GM21381 (cell line): ENCODE results near the gene TMEM217.
A peak's percentile ranks its signal among the peaks of the same experiment; 100 is the strongest.

ENCODE experiments used
- ATAC-seq: cut with Tn5 transposase; IDR thresholded peaks from one replicate; pipeline ENCODE4 v1.9.1; 2021; ENCODE audit warnings: mild to moderate bottlenecking, moderate library complexity; ENCODE audit not compliant: unreplicated experiment

The TMEM217 gene

DNA sequence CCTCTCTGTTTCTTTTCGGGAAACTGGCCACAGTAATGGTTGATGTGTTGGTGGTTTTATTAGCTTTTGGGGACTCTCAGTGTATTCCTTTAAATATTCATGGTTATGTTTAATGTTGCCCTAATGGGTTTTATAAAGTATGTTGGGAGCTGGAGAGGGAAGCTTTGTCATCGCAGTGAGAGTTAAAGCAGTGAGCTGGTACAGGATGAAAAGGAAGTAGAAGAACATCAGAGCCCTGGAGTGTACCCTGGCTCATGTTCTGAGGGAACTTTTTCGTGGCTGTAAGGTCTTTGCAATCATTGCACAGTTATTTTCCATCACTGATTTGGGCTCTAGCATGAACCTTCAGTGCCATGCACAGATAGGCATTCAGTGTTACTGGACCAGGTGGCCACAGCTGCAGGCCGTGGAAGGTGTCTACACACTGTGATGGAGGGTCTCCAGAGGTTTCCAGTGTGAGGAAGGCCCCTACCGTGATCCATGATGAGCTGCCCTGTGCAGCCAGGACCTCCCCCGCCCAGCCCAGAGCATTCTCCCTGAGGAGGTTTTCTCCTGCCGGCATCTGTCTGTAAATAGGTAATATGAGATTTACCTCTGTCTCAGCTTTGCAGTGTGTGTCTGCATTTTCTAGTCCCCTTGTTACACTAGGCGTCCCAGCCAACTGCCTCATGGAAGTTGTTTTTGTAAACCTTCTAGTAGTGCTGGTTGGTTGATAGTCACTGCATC lies 22.4 kb upstream of the TMEM217 start:
- no peak for ATAC-seq

GRCh38 chr6:37279366-37280134 lies 21.6 kb upstream of the TMEM217 start:
- no peak for ATAC-seq

GRCh38 chr6:37277001-37277409 lies 19.1 kb upstream of the TMEM217 start:
- ATAC-seq, result peak; percentile 71

- ATAC-seq, result no peak
Observed at GRCh38 chr6:37275350-37275749, 17.4 kb upstream of the TMEM217 start.

GRCh38 chr6:37273690-37274089 lies 15.7 kb upstream of the TMEM217 start:
- ATAC-seq, result no peak

DNA sequence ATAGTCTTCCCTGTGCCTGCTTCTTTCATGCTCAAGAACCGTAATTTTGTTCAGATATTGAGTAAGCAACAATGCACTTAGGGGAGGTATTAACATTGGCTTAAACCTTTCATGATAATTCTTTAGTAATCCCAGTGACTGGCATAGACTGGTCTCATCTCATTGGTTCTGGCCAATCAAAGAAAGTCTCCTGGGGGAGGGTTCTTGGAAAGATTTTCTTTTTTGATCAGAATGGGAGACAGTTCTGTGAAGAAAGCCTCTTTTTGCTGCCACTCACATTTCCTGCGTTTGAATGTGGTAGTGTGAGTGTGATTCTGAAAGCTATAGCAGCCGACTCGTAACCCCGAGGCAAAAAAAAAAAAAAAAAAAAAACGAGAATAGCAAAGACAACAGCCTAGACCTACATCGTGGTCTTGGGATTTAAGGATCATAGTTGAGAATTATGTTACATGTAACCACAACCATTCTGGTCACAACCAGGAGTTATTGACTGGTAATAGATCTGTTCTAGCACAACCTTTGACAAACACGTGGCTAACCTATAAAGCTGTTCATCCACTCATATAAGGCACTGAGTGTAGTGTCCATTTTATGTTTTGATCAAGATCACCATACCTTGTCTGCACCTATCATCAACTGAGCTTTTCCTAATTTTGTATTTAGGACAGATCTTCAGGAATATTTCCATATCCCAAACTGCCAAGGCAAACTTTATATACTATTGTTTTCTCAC lies 15.1 kb upstream of the TMEM217 start:
- ATAC-seq, result no peak

GRCh38 chr6:37269105-37269504 lies 11.2 kb upstream of the TMEM217 start:
- no peak for ATAC-seq

DNA sequence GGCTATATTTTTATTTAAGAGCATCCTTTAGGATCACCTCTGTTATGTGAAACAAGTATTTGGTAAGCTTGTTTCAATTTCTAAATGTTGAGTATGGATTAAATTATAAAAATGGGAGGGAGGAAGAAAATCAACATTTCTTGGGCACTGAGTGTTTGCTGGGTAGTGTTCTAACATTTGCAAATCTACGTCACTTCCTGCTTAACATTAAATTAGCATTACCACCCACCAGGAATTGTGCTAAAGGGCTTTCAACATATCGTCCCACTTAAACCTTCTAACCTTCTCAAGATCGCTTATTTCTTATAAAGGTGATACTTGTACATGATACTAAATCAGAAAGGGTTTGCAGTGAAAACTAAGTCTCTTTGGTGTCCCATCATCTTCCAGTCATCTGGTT lies 7.9 kb upstream of the TMEM217 start:
- ATAC-seq, result no peak

- ATAC-seq, result no peak
Observed at GRCh38 chr6:37265001-37265400, 7.1 kb upstream of the TMEM217 start.

GRCh38 chr6:37262446-37263026 lies 4.6 kb upstream of the TMEM217 start:
- ATAC-seq, result no peak

DNA sequence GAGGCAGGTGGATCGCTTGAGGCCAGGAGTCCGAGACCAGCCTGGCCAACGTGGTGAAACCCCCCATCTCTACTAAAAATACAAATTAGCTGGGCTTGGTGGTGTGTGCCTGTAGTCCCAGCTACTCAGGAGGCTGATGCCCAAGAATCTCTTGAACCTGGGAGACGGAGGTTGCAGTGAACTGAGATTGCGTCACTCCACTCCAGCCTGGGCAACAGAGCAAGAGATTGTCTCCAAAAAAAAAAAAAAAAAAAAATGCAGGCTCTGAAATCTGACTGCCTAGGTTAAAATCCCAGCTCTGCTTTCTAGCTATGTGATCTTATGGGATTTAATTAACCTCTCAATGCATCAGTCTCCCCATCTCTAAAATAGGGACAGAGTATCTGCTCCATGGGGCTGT lies 3.3 kb upstream of the TMEM217 start:
- no peak for ATAC-seq

GRCh38 chr6:37260444-37260843 lies 2.5 kb upstream of the TMEM217 start:
- no peak for ATAC-seq

GRCh38 chr6:37260040-37260439 lies 2.1 kb upstream of the TMEM217 start:
- ATAC-seq, result no peak

GRCh38 chr6:37259191-37259590 lies 1.2 kb upstream of the TMEM217 start:
- ATAC-seq, result no peak

DNA sequence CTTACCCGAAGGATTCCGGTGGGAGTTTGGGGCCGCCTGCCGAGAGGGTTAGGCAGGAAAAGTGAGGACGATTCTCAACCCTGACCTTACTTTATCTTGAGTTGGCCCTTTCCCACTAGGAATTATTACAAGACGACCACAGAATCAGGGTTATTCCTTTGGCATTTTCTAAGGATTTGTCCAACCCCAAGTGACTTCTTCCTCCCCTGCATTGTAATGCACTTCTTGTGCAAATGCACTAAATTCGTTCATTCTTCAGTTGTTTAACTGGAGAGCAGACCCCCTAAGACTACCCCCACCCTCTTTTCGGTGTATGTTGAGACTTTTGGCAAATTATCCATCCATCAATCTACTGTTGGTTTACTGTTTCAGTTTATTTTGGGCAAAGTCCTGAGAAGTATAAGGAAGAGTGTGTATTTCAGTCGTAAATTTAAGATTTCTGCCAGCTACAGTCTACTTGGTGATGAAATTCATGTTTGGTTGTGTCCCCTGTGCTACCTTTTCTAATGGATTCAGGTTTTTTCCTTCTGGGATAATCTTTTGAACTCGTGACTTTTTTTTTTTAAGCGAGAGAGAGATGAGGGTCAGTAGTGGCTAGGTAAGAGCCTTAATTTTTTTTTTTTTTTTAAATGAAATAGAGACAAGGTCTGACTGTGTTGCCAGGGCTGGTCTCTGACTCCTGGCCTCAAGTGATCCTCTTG lies 611 bp upstream of the TMEM217 start:
- ATAC-seq, result no peak

- no peak for ATAC-seq
Observed at GRCh38 chr6:37257320-37257633, 667 bp downstream of the TMEM217 start.

DNA sequence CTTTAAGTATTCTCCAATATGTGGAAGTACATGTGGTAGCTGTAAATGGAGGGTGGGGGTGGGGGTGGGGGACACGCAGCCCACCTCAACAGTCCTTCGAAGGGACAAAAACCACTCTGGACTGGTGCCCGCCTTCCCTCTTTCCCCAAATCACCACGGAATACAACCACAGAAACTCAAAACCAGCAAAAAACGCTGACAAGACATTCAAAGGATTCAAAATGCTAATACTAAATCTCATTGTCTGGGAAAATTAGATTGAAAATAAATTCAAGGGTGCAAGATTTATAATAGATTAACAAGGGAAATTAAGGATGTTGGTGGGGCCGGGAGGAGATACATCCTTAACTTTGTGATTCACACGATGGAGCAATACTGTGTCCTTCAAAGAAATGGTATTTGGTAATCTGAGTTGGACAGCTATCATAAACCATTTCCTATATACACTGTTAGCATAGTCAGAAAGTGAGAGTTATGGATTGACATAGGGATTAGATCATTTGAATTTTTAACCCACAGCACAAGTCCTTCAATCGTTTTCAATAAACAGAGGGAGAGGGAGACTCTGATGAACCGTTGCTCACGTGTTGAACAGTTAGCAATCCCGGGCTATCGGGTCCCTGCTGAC lies 1.1 kb downstream of the TMEM217 start:
- no peak for ATAC-seq

DNA sequence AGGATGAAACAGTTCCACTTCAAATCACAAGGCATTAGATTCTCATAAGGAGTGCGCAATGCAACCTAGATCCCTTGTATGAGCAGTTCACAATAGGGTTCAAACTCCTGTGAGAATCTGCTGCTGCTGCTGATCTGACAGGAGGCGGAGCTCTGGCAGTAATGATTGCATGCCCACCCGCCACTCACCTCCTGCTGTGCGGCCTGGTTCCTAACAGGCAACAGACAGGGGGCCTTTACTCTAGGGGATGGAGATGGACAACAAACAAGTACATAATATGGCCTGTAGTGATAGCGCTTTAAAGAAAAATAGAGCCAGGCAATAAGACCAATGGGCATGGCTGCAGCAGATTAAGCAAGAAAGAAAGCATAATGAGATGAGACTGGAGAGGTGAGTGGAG lies 3.1 kb downstream of the TMEM217 start:
- no peak for ATAC-seq

DNA sequence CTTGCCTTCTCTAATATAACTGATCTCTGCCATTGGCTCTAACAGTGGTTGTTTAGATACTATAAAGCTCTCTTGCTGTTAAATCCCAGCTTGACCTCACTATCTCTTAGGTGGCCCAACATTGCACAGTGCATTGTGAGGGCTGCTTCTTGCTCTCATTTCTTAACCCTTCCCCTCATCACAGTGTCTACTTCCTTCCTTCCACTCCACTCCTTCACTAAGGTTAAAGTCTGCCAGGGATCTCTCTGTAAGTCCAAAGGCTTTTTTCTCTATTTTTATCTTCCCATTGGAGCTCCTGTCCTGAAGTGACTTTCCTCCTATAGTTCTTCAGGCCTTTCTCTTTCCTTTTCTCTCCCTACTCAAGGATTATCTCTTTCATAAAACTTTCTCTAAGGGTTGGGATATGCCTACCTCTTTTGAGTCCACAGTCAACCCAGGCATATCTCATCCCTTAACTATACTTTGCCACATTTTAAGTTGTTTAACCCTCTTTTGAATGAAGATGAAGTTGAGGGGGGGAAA lies 4.4 kb downstream of the TMEM217 start:
- no peak for ATAC-seq

DNA sequence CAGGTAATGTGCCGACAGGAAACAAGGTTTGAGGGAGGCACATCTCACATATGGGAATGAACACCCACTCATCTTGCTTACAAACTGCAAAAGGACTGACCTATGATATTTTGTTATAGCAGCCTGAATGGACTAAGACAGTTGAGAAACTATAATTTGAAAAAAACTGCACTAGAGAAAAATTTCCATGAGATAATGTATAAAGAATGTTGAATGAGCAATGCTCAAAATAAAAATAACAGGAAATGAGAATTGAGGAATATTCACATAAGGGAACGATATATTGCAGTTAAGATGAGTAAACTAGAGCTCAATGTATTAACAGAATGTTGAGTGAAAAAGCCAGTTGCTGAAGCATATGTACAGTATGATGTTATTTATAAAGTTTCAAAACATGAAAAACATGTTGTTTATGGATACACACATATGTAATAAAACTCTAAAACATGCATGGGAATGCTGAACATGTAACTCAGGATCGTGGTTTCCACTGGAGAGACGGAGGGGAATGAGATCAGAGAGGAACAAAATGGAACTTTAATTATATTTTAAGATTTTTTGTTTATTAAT lies 6.6 kb downstream of the TMEM217 start:
- no peak for ATAC-seq
